ENCODE data around the gene TRIM38.
A peak's percentile ranks its signal among the peaks of the same experiment; 100 is the strongest.
"Not testable (repeated sequence)": the region's sequence is repeated elsewhere in the genome, so short reads cannot be mapped to it uniquely, and the experiment has no call there.

TRIM38 gene

DNA sequence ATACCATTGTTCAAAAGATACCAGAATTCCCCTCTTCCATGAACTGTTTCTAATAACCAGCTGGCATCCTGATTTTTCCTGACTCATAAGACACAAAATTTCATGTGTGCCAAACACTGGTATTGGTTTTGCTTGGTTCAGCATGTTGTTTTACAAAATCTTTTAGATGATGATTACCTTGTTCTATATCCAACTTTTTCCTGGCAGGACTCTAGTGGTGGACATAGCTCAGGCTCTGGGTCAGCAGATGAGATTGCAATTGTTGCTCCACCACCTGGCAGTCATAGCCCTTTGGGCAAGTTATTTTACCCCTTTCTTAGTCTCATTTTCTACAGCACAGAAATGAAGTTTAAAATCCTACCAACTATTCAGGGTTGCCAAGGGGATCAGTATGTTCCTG, 6.2 kb downstream of the TRIM38 start:
- DNase-seq (ENCODE audit: low read depth in 4 of 4, low spot score in 1 of 4): no peak

DNA sequence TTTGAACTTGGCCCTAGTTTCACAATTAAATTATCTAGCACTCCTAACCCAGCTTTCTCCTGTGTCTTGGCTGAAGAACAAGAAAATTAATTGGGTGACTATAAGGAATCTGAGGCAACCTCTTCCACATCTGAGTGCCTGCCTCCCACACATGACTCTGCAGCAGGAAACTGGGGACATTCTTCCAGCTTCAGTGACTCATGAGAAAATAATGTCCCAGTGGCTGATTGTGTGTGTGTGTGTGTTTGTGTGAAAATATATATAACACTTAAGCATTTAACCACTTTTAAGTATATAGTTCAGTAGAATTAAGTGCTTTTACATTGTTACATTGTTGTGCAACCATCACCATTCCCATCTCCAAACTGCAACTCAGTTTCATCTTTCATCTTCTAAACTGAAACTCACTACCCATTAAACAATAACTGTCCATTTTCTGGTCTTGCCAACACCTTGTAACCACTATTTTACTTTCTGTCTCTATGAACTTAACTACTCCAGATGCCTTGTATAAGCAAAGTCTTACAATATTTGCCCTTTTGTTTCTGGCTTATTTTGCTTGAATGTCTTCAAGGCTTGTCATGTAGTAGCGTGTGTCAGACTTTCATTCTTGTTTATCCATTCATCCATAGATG, 8.7 kb downstream of the TRIM38 start:
- DNase-seq (ENCODE audit: low read depth in 4 of 4, low spot score in 1 of 4): no peak

DNA sequence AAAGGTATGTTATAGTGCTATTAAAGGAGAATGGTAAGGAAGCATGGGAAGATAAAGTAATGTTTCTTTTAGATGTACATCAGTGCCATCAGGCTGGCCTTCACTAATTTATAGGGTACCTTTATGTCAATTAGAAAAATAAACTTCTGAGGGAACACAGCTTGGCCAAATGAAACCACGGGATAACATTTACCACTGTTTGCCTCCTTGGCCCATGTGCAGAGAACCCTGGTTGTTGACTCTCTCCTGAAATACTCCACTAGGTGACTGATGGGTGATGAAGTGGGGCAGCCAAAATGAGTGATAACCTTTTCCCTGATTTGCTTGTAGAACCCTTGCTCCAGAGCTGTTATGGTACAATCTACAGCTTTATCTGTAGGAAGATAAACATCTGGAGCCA, 9.5 kb downstream of the TRIM38 start:
- no peak for DNase-seq (ENCODE audit: low read depth in 4 of 4, low spot score in 1 of 4)

DNA sequence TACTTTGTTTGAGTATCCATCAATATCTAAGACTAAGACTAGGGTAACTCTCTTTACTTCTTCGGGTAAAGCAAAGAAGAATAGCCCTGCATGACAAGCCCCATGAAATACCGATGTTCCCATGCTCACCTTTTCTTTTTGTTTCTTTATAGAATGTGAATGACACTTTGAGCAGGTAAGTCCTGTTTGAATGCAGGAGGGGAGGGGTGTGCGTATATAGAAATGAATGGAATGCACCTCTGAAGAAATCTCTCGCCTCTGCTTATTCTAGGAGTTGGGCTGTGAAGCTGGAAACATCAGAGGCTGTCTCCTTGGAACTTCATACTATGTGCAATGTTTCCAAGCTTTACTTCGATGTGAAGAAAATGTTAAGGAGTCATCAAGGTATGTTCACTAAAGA, 10.3 kb downstream of the TRIM38 start:
- DNase-seq (ENCODE audit: low read depth in 4 of 4, low spot score in 1 of 4): no peak

DNA sequence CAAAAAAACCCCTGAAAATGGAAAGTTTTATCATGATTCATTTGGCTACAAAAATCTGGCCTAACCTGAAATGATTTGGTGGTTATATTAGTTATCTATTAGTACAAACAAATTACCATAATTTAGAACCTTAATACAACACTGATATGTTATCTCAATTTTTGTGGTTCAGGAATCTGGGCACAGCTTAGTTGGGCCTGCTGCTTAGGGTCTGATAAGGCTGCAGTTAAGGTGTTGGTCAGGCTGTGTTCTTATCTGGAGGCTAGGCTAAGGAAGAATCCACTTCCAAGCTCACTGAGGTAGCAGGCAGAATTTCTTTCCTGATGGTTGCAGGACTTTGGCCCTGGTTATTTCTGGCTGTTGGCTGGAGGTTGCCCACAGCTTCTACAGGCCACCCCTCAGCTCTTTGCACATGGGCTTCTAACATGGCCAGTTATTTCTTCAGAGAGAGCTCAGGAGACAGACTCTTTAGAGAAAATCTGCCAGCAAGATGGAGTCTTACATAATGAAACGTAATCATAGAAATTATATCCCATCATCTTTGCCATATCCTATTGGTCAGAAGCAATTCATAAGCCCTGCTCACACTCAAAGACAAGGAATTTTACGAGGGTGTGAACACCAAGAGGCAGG, 11.4 kb downstream of the TRIM38 start:
- no peak for DNase-seq (ENCODE audit: low read depth in 4 of 4, low spot score in 1 of 4)

DNA sequence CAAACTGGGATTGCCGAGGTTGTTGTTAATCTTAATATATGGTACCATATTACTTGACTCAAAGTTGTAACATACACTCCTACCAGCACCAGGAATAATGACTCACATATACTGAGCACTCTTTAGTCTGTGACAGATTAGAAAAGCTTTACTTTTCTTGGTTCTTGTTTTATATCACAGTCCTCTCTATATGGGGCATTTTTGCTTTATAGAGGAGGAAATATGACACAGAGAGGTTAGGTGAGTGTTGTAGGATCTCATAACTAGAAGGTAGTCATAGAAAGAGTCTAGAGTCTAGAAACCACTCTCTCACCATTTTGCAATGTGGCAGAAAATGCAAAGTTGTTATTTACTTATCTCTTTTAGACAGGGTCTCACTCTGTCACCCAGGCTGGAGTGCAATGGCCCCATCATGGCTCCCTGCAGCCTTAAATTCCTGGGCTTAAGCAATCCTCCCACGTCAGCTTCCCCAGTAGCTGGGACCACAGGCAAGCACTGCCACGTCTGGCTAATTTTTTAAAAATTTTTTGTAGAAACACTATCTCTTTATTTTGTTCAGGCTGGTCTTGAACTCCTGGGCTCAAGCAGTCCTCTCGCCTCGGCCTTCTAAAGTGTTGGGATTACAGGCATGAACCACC, 13.4 kb downstream of the TRIM38 start:
- no peak for DNase-seq (ENCODE audit: low read depth in 4 of 4, low spot score in 1 of 4)

DNA sequence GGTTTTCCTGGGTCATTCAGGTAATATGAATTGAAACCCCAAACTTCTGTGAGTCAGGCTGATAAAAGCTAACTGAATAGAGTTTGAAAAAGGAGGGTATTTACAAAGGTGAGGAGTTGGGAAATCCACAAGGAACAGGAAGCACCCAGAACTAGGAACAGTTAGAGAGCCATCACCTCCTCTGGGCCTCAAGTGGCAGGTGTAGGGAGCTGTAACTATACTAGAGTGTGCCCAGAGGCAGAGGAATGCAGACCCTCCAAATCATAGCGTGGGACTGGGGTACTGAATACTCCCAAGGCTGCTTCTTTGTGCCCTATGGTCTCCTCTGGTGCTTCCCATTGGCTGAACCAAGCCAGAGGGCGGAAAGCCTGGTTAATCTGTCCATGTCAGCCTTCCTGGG, 18.3 kb downstream of the TRIM38 start:
- no peak for DNase-seq (ENCODE audit: low read depth in 4 of 4, low spot score in 1 of 4)

DNA sequence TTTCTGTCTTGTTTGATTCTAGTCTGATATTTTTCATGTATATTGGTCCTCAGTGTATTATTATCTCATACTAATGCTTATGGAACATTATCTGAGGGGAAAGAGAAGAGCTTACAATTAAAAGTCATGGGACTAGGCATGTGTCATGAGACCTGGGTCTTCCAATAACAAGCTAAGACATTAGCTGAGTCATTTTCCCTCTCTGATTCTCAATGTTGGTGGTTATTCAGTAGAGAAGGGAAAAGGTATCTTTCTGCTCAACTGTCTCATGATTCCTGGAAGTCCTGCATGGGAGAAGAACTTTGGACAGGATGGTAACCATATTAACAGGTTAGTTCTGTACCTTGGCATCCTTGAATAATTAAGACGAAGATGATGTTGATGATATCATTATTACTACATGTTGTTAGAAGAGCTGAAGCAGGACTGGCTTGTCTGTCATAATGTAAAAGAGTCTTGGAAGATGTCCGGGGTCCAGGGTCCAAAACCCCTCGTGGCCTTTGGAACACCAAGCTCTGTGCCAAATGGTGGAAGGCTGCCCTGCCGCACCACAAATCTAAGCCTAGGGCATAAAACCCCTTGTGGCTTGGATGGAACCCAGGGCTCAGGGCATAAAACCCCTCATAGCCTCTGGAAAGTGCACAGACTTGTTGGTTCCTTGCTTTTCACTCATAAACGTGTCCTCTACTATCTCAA, 19.1 kb downstream of the TRIM38 start:
- no peak for DNase-seq (ENCODE audit: low read depth in 4 of 4, low spot score in 1 of 4)

DNA sequence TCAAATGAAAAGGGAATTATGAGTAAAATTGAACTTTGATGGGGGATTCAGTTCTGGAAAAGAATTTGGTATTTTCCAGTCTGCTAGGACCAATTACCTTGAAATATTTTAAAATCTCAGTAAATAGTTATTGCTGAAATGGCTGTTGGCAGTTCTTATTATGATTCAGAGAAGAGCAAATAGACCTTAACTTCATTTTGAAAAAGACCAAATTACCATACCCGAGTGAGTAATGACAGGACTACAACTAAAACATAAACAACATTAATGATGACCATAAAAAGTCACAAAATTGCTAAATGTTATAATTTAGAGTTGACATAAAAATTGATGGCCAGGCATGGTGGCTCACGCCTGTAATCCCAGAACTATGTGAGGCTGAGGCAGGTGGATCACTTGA, 21.7 kb downstream of the TRIM38 start:
- no peak for DNase-seq (ENCODE audit: low read depth in 4 of 4, low spot score in 1 of 4)

DNA sequence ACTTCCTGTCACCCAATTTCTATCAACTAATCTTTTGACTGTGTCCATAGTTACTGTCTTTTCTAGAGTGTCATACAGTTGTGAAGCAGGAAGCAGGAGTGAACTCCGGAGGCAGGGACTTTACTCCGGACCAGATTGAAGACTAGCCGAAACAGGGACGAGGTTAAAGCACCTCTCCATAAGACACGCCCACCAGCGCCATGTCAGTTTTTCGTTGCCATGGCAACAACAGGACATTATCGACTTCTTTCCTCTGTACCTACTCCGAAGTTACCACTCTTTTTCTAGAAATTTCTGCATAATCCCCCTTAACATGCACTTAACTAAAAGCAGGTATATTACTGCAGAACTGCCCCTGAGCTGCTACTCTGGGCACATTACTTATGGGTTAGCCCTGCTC, 25.2 kb downstream of the TRIM38 start:
- DNase-seq (ENCODE audit: low read depth in 4 of 4, low spot score in 1 of 4): no peak

DNA sequence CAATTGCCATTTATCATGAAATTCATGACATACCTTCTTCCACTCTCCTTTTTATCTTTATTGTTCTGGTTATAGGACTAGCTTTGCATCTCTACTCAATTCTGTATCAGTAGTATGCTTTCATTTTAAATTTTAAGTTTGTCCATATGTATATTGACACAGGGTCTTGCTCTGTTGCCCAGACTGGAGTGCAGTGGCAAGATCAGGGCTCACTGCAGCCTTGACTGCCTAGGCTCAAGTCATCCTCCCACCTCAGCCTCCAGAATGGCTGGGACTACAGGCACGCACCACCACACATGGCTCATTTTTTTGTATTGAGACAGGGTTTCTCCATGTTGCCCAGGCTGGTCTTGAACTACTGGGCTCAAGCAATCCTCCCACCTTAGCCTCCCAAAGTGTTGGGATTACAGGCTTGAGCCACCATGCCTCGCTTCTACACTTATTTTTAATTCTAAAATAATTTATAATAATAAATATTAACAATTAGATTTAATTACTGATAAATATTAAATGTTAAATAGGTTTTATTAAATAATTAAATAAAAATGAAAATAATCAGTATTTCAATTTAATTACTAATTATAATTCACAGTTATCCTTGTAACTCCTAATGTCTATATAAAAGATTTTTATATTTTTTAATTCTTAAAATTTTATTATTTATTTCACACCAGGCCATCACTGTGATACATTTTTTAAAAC, 27.7 kb downstream of the TRIM38 start:
- DNase-seq (ENCODE audit: low read depth in 4 of 4, low spot score in 1 of 4): no peak

DNA sequence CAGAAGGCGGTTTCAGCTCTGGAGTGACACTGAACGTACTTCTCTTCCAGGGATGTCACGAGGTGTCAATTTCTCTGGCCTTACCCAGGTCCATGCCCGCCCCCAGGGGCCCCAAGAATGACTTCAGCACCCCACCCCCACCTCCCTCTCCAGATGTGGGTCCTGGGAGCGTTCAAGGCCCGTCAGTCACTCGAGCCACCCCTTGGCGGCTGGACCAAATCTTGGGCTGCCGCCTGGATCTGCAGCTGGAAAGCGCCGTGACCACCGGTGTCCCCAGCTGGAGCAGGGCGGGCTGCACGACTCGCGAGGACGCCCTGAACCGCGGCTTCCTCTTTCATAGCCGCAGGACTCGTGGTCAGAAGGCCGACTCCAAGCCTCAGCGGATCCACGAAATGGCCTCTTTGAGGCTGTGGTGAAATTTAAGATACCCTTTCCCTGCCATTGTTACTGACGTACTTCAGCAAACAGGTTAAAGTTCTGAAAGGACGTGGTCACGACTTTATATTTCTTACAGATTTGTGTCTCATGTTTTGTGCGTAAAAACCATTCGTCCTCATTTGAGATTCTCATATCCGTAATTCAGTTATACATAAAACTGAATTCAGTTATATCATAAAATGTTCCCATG, 29.3 kb downstream of the TRIM38 start:
- peak in 1 of 4 experiments; percentile 38 for DNase-seq (ENCODE audit: low read depth in 4 of 4, low spot score in 1 of 4)

DNA sequence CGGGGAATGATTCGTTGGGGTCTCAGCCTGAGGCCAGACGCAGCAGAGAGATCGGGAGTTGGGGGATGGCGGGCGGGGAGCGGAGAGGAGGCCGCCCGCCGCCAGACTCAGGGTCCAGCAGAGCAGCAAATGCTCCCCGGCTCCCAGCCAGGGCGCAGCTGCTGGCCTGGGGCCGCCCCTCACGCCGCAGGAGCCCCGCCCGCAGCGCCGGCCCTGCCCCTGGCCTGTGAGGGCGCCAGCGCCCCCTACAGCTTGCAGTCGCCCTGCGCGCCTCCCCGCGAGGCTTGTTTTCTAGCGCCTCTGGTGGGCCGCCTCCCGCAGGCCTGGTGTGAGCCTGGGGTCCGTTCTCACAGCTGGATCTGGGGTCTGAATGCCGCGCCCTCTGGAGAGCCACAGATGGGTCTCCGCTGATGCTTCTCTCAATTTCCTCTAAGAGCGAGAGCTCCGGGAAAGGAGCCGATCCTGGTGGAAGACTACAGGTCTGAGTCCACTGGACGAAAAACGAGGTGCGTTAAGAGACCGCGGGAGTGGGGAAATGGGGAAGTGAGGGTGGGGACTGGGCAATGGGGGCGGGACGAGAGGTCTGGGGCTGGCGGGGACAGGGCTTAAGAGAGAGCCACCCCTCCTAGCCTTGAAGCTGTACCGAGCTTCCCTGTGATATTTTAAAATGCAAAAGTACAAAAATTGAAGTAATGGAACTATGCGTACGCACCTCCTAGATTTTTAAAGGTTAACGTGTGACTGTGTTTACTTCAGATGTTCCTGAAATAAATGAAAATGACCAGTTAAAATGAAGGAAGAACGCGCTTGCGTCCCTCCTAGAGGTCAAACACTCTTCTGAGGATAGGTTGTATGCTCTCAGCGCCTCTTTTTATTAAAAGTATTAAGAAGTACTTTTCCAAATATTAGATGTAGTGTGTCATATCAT, 30.1 kb downstream of the TRIM38 start:
- DNase-seq (ENCODE audit: low read depth in 4 of 4, low spot score in 1 of 4): peak; percentile 85 to 91 (median 90)

DNA sequence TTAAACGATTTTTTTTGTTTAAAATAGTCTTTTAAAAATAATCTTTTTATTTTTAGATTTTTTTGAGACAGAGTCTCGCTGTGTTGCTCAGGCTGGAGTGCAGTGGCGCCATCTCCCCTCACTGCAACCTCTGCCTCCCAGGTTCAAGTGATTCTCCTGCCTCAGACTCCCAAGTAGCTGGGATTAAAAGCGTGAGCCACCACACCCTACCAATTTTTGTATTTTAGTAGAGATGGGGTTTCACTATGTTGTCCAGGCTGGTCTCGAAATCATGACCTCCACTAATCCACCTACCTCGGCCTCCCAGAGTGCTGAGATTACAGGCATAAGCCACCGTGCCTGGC, 30.7 kb downstream of the TRIM38 start:
- not testable (repeated sequence) for DNase-seq (ENCODE audit: low read depth in 4 of 4, low spot score in 1 of 4)

DNA sequence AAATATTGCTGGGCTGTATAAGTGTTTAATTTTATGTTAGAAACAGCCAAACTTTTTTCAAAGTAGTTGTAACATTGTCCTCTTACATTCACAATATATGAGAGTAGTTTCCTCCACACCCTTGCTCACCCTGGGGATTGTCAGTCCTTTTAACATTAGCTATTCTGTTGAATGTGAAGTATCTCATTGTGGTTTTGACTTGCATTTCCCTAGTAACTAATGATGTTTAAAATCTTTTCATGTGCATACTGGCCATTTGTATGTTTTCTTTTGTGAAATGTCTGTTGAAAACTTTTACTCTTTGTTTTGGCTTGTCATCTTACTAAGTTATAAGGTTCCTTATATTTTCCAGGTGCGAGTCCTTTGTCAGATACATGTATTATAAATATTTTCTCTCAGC, 32.9 kb downstream of the TRIM38 start:
- no peak for DNase-seq (ENCODE audit: low read depth in 4 of 4, low spot score in 1 of 4)

DNA sequence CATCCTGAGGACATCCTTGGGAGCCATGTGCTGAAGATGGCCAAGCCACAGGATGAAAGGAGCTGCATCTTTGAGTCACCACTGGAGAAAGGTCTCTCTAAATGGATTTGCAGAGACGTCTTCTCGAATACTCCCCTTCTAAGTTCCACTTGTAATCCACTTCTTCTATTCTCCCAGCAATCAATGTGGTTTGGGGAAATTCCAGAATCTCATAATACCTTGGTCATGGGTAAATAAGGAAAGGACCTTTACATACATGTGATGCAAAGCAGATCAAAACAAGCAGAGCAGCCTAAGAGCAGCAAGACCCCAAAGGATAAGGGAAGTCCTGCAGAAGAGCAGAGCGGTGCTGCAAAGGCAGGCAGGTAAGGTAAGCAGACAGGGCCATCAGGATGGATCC, 35.3 kb downstream of the TRIM38 start:
- DNase-seq (ENCODE audit: low read depth in 4 of 4, low spot score in 1 of 4): no peak

DNA sequence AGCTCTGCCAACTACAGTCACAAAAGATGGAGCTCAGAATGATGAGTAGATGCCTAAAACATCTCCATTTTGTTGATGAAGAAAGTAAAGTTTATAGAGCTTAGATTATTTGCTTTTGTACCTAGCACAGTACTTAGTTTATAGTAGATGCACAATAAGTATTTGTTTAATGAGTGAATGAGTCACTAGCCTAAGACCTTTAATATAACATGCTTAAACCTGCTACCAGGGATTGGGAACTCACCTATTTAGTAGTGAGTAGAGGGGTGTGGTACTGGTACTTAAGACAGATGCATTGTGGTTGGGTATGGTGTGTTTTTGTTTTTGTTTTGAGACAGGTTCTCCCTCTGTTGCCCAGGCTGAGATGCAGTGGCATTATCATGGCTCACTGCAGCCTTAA, 35.8 kb downstream of the TRIM38 start:
- no peak for DNase-seq (ENCODE audit: low read depth in 4 of 4, low spot score in 1 of 4)

DNA sequence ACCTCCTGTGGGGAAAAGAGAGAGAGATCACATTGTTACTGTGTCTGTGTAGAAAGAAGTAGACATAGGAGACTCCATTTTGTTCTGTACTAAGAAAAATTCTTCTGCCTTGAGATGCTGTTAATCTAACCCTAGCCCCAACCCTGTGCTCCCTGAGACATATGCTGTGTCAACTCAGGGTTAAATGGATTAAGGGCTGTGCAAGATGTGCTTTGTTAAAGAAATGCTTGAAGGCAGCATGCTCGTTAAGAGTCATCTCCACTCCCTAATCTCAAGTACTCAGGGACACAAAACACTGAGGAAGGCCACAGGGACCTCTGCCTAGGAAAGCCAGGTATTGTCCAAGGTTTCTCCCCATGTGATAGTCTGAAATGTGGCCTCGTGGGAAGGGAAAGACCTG, 36.6 kb downstream of the TRIM38 start:
- DNase-seq (ENCODE audit: low read depth in 4 of 4, low spot score in 1 of 4): not testable (repeated sequence)

DNA sequence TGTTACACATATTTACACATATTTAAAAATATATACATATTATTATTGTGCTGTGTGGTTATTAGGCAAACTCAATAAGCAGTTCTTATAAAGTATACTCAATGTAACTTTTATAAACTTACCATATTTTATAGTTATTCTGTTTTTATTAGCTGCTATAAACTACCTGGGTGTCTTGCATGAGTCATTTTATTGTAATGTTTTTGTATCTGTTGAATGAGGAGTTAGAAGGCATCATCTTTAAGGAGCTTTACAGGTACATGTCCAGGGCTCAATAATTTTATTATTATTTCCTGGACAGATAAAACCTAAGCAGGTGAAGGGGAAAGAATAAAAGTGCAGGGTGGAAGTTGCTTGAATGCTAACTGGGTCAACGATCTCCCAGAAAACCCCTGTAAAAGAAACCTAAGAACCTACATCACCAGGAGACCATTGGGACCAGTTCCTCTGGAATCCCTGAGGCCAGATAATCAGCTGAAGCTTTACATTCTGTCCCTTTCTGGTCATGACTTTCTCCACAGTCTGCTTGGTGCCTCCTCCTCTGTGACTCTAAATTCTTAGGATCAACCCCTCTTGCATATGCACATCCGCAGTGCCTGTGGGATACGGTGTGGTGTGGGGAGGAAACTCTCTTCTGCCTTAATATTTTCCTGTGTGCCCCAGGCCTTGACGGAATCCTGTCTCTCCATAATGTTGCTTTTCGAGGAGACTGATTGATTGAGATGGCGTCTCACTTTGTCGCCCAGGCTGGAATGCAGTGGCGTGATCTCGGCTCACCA, 38.0 kb downstream of the TRIM38 start:
- DNase-seq (ENCODE audit: low read depth in 4 of 4, low spot score in 1 of 4): no peak
